GM13977 (cell line): Measurements from ENCODE around the gene SSR1.

ENCODE experiments used
- DNase-seq: peaks from one replicate; pipeline ENCODE4 v3.0.0; 2012; ENCODE audit warnings: low spot score
- in situ Hi-C: fragments of 300-500 bp; cut with MboI; formaldehyde crosslinking; loops from one replicate; pipeline ENCODE4 v1.12.0; 2022; ENCODE audit warnings: low sequenced_read_pairs, low pct_unique_long_range_greater_than_20kb, mixed read lengths, inconsistent platforms; ENCODE audit not compliant: unreplicated experiment
- TF ChIP-seq, protein P1 (sequence below): IDR thresholded peaks from 2 replicates; pipeline ENCODE4 v1.5.1; 2012; ENCODE audit warnings: mild to moderate bottlenecking, control low read depth; ENCODE audit not compliant: insufficient read depth; ENCODE audit errors: extremely low read depth, missing control alignments

SSR1 gene

DNA sequence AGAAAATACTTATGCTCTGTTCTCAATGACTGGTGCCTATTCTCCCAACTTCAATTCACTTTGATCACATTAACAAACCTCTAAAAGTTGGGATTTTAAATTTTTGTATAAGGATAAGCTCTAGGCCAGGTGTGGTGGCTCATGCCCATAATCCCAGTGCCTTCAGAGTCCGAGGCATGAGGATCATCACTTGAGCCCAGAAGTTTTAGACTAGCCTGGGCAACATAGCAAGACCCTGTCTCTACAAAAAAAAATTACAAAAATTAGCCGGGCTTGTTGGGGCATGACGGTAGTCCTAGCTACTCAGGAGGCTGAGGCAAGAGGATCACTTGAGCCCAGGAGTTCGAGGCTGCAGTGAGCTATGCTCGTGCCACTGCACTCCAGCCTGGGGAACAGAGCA is 3.9 kb downstream of the SSR1 start:
- in situ Hi-C loops, result no loop called here
- DNase-seq, result no peak
- TF ChIP-seq, protein P1, sequence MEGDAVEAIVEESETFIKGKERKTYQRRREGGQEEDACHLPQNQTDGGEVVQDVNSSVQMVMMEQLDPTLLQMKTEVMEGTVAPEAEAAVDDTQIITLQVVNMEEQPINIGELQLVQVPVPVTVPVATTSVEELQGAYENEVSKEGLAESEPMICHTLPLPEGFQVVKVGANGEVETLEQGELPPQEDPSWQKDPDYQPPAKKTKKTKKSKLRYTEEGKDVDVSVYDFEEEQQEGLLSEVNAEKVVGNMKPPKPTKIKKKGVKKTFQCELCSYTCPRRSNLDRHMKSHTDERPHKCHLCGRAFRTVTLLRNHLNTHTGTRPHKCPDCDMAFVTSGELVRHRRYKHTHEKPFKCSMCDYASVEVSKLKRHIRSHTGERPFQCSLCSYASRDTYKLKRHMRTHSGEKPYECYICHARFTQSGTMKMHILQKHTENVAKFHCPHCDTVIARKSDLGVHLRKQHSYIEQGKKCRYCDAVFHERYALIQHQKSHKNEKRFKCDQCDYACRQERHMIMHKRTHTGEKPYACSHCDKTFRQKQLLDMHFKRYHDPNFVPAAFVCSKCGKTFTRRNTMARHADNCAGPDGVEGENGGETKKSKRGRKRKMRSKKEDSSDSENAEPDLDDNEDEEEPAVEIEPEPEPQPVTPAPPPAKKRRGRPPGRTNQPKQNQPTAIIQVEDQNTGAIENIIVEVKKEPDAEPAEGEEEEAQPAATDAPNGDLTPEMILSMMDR, result no peak

DNA sequence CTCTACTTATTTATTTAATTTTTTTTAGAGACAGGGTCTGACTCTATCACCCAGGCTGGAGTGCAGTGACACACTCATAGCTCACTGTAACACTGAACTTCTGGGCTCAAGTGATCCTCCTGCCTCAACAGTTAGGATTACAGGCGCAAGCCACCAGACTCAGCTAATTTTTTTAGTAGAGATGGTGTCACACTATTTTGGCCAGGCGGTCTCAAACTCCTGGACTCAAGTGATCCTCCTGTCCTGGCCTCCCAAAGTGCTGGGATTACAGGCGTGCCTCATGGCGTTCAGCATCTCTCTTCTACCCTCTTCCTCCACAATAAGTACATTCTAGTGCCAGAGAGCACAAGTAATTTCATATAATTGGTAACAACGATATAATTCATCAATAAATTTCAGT is 5.5 kb downstream of the SSR1 start:
- in situ Hi-C loops, result no loop called here
- DNase-seq, result no peak
- TF ChIP-seq, protein P1, result no peak

DNA sequence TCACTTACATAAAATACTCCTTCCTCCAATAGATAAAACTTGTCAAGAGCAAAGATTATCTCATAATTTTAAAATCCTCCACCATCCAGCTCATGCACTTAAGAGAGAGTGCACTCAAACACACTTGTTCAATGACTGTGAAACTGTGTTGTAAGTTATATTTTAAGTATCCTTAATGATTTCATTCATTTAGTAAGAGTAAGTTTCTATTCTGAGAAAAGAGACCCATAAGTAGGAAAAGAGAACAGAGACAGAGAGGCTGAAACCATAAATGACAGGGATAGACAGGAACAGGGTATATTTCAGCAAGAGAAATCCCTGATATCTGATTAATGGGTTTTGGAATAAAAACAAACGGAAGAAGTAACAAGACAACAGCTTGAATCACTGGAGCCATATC is 8.2 kb downstream of the SSR1 start:
- DNase-seq, result no peak
- TF ChIP-seq, protein P1, result no peak
- in situ Hi-C loops, result no loop called here

DNA sequence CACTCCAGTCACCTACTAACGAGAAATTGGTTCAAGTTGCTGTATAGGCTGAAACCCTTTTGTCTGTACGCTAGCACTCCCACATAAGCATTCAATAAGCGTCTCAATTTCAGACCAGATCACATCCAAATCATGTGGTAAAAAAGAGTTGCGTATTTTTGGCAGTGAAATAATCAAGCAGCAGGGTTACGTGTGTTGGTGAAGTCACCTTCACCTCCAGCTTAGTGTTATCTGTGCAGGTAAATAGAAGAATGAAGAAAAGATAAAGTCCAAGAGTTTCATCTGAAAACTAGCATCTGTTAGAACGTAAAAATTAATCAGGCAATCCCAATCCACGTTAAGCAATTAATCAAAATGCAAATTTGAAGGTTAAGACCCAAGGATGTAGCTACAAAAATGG is 11.3 kb downstream of the SSR1 start:
- TF ChIP-seq, protein P1, result no peak
- no peak for DNase-seq
- in situ Hi-C loops, result no loop called here

DNA sequence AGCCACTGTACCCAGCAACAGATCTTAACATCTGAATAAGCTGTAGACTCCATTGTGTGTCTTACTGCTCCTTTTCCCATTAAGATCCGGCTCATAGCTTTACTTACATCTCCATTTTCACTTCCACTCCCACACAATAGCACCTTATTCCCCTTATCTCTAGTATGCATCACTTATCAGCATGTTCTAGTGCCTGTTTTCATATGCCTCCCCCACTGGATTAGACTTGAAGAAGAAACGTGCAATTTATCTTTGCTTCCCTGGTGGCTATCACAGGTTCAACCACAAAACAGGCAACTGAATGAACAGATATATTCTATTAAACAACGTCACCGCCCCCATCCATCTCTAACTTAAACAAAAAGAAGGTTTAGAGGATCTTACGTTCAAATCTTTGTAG is 12.1 kb downstream of the SSR1 start:
- no peak for DNase-seq
- TF ChIP-seq, protein P1, result no peak
- in situ Hi-C loops, result no loop called here

DNA sequence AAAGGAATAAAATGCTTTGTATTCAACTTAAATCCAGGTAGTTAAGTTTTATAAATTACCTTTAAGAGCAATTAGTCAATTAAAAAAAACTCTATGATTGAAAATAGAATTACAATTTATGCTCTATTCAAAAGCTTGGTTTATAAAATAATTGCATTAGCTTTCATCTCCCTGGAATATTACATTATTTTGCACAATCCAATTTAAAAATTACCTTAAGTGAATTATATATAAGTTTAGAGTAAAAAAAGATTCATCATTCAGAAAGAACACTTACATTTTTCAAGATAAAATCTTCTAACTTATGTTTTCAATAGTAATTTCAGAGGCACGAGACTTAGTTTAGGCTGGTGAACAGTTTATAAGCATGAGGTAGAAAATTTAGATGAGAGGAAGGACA is 14.9 kb downstream of the SSR1 start:
- in situ Hi-C loops, result loop anchor here (25.0 kb wide), 2 partner anchors 89 to 739 kb away; partner anchors contain the start of genes CAGE1 and RIOK1
- TF ChIP-seq, protein P1, result no peak
- no peak for DNase-seq

DNA sequence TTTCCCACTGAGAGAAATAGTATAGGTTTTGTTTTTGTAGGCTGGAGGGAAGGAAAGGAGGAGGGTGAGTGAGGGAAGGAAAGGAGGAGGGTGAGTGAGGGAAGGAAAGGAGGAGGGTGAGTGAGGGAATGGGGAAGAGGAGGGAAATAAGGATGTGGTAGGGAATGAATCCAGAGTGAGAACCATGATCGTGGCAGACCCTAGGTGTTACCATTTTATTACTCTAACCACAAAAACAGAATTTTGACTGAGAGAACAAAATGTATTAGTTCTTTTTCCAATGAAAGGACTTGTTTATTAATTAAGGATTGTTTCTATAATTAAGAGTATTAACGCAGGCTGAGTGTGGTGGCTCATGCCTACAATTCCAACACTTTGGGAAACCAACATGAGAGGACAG is 16.4 kb downstream of the SSR1 start:
- no peak for DNase-seq
- in situ Hi-C loops, result loop anchor here (25.0 kb wide), 2 partner anchors 91 to 741 kb away; partner anchors contain the start of genes CAGE1 and RIOK1
- TF ChIP-seq, protein P1, result no peak
